ENCODE results near the gene SUMO4. TPM values are rescaled to one million over a fixed set of nuclear protein-coding genes. Genes with fewer than 3 reads are reported as not detected.

SUMO4 gene
- polyA plus RNA-seq, 1 donor, result 0.52 TPM

DNA sequence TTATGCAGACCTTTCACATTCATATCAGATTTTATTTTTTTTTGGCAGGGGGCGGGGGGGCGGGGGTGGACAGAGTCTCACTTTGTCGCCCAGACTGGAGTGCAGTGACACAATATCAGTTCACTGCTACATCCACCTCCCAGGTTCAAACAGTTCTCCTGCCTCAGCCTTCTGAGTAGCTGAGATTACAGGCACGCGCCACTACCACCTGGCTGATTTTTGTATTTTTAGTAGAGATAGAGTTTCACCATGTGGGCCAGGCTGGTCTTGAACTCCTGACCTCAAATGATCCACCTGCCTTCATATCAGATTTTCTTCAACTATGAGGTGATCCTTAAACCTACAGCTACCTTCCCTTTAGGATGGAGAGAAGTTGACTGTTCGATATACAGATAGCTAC lies 8.0 kb upstream of the SUMO4 start:
- no peak for DNase-seq

DNA sequence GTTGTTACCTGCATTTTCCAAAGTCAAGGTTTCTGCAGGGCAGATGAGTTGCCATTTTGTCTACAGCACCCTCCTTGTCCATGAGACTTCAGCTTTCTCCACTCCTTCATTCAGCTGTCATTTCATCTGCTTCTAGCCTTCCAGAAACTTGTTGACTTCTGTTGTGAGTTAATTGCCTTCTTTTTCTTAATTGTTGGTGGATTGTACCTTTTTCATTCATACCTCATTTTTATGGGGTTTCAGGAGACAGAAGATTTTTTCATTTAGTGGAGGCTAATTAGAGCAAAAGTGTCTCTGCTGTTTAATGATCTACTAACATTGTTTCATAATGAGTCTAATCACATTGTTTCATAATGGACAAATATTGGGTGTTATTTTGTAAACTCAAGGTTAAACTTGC lies 7.5 kb upstream of the SUMO4 start:
- no peak for DNase-seq

DNA sequence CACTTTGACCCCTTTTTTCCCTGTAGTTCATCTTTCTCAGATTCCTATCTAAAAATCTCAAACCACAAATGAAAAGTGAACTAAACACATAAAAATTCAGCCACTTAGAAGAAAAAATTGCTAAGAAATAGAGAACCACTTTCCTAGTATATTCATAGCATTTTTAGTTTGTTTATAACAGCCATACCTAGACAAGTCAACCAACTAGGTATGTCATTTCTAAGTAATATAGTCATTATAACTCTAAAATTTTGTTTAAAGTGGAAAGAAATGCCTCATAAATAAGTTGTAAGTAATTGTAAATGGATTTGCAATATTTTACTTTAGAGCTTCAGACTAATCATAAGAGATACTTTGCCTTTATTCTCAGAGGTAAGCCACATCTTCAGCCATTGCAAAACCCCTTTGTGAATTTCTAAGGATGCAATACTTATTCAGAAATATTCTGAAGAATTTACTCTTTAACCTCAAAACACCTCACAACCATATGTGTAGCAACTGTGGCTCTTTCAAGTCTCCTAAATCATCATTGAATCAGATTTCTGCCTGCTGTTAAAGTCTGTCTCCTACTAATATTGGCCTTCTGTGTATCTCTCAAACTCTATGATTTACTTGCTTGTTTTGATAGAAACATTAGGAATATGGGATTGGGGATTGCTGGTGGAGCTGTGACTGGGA lies 6.9 kb upstream of the SUMO4 start:
- DNase-seq, result no peak

DNA sequence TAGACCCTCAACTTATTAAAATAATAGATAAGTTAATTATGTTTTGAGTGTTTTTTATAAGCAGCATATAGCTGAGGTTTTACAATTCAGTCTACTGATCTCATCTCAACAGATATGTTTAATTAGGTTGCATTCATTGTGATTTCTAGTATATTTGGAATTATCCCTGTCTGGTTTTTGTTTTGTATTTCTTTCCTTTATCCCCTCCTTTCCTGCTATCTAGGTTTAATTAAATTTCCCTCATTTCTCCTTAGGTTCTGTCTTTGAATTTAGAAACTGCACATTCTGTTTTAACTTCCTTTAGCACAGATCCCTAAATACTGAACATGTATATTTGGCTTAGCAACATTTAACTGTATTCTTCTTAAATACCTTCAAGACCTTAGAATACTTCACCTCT lies 4.9 kb upstream of the SUMO4 start:
- DNase-seq, result no peak

DNA sequence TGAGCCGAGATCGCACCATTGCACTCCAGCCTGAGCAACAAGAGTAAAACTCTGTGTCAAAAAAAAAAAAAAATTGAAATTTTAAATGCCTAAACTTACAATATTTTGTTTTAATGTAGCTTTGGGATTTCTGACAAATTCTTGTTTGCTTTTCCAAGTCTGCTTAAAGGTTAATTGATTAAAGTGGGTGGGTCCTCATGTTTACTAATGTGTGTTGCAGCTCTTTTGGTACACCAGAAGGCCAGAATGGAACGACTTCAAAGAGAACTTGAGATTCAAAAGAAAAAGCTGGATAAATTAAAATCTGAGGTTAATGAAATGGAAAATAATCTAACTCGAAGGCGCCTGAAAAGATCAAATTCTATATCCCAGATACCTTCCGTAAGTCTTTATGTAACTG lies 2.7 kb upstream of the SUMO4 start:
- DNase-seq, result no peak

DNA sequence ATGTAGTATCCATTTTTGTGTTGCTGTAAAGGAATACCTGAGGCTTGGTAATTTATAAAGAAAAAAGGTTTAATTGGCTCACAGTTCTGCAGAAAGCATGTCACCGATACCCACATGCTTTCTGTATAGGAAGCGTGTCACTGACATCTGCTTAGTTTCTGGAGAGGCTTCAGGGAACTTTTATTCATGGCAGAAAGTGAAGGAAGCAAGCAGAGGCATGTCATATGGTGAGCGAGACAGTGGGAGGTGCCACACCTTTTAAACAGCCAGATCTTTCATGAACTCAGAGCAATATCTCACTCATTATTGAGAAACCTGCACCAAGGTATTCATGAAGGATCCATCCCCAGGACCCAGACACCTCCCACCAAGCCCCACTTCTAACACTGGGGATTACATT lies 3.5 kb downstream of the SUMO4 start:
- no peak for DNase-seq

DNA sequence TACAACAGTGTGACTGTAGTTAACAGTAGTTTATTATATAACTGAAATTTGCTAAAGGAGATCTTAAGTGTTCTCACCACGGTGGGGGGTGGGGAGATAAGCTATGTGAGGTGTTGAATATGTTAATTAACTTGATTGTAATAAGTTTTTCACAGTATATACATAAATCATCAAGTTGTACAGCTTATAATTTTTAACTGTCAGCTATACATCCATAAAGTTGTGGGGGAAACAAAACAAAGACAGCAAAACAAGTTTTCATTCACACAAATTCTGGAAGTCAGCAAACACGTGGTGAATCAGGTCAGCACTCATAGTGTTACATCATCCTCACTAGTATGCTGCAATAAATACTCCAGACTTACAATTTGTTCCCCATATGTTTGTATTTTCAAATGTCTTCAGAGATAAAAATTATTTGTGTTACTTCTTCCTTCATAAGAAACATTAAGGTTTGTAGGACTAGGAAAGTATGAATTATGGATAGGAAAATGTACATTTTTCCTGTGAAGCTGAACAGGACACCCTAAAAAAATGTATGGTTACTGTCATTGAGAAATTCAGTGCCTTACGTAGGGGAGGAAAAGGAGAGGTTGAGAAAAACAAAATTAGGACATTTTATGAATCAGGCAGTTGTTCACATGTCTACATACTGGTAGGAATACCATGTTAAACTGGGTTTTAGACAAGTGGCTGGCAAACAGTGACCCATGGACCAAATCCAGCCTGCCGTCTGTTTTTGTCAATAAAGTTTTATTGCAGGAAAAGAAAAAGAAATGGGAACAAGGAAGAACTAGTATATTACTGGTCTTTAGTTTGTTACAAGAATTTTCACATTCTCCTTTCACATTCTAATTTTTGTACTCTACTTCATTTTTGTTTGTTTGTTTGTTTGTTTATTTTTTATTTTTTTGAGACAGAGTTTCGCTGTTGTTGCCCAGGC lies 6.0 kb downstream of the SUMO4 start:
- no peak for DNase-seq

DNA sequence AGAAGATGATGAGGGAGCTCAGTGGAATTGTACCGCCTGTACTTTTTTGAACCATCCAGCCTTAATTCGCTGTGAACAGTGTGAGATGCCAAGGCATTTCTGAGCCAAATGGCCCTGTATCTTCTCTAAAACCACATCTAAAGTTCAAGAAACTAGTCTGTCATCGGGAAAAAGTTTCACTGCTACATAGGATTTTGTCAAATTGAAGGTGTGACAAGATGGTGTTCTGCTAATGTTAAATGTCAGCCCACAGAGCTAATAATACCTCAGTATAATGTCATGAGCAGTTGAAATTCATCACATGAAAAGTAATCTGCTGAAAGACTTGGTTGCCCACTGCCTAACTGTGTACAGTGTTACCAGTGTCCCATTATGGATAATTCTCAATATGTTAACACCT lies 9.6 kb downstream of the SUMO4 start:
- DNase-seq, result no peak

DNA sequence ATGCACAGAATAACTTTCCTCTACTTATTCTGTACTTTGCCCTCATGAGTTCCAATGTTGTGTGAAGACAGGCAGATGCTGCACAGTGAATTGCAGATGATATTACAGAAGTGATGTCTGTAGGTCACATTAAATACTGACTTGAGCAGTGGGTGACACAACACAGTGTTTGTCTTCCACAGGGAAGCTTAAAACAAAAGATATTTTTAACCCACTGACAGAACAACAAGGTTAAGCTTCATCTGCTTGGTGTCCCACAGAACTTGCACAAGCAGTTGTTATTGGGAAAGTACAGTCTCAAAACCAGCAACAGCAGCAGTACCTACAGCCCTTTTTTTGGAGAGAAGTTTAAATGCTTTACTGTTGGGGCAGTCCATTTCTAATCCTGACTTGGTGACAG lies 10.5 kb downstream of the SUMO4 start:
- no peak for DNase-seq

DNA sequence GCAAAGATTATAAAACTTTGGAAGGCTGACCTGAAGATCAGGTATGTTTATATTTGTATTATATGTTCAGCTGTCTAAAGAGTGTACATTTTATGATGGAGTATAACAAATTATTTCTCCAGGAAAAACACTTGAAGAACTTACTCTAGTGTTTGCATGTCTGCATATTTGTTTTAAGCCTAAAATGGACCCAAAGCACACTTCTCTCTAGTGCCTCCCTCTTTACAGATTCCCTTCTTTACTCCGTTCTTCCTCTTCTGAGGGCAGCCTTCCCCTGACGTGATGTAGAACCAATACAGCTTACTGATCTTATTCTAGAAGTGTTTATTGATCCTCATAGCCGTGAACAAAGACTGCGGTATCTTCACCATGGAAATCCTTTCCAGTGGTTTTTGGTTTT lies 13.9 kb downstream of the SUMO4 start:
- DNase-seq, result no peak

DNA sequence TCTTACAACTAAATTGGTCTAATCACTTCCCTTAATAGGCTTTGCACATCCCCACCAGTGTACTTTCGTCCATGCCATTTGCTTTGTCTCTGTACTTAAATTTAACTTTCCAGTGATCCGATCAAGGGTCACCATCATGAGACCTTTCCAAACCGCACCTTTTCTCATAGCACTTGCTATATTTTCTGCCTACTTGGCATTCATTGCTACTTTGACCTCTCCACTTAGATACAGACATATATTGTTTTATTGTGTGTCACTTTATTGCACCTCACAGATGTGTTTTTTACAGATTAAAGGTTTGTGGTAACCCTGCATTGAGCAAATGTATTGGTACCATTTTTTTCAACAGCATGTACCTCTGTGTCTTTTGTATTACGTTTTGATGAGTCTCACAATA lies 14.8 kb downstream of the SUMO4 start:
- no peak for DNase-seq

DNA sequence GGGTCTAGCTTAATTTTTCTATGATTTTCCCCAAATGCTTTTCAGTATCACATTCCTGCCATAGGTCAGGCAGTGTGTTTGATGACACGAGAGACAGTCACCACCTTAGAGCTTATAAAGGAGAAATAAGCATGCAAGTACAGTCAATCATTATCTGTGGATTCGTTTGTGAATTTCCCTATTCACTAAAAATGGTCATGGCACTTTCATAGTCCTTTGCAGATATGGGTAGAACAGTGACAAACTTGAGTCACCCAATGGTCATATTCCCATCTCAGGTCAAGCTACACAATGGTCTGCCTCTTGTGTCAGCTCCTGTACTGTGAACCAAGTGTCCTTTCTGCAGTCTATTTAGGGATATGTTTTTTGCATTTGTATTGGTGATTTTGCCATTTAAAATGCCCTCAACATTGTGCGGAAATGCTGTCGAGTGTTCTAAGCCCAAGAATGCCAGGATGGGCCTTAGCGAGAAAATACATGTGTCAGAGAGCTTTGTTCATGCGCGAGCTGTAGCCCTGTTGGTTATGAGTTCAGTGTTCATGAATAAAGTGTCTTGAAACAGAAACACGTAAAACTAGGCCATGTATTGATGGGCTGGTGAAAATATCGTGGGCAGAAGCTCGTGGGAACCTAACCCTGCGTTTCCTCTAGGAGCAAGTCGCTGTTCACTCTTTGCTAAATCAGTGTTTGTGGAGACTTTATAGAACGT lies 19.8 kb downstream of the SUMO4 start:
- DNase-seq, result no peak

DNA sequence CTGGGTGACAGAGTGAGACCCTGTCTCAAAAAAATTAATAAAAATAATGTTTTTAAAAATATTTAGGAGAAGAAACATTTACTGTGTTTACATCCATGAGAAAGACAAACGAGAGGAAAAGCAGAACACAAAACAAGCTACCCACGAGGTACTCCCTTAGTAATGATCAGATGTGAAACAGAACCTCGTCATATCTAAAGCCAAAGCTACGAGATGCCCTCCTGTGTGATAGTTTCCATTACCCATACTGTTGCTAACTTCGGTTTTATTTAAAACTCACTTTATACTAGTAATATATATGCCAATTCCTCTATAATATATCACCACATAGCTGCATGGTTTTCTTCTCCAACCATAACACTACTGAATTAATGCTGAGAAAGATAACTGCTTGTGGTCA lies 21.1 kb downstream of the SUMO4 start:
- DNase-seq, result no peak

DNA sequence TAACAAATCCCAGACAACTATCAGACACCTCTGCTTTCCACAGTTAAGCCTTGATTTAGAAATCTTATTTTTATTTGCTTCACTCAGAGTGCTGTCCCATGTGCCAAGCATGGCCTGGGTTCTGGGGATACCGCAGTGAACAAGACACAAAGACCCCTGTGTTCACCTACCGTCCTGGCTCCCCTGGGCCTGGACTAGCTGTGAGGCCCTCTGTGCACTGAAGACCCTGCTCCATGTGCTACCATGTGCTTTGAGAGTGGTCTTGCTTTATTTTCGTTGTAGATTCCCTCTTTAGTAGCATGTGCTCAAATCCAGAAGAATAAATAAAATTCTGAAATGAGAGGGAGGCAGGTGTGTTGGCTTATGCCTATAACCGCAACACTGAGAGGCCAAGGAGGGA lies 22.5 kb downstream of the SUMO4 start:
- no peak for DNase-seq

DNA sequence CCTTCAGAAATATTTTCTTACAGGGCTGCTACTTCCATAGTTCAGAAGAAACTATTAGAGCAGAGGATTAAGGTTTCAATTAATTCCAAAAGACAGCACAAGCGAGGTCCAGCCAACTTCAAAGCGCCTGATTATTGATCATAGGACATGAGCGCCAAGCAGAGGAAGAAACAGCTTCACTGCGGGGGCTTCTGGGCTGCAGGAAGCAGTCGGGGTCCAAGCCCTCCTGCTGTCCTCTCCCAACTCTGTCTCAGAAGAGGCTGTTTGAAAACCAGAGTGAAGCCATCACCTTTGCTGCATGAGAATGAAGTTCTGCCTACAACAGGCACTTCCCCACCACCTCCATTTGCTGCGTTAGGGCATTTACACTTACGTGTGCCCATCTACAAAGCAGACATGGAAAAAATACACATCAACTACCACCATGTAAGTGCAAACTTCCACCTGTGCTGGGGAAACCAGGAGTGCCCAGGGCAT lies 23.9 kb downstream of the SUMO4 start:
- no peak for DNase-seq

DNA sequence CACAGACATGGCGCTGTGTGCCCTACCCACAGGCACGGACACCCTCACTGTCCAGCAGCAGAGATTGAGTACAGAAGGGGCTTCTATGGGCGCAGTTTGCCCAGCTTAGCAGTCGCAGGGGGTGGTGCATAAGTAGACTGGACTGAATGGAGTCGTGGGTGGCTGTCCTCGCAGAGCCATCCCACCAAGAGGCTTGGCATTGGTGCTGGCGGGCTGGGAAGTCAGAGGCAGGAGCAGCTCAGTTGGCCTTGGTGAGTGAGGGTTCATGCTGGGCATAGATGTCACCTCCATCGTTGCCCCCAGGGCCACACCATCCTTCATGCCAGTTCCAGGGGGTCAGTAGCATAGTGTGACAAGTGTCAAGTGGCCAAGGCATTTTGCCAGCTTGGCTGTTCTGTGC lies 25.2 kb downstream of the SUMO4 start:
- DNase-seq, result no peak

DNA sequence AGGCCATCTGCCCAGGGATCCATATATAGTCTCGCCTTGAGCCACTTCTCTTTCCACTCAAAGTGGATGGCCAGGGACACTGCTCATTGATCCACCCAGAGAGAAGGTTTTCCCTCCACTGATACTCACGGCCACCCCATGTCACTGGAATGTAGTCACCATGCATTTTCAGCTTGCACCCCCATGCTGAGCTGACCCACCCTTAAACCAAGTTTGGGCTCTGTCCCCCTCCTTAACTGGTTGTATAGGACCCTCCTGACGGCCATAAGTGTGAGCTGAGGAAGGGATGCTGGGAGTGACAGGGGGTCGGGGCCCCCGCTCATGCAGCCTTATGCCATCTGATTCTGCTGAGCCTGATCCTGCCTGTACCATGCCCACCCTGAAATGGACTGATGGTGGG lies 25.7 kb downstream of the SUMO4 start:
- DNase-seq, result no peak

DNA sequence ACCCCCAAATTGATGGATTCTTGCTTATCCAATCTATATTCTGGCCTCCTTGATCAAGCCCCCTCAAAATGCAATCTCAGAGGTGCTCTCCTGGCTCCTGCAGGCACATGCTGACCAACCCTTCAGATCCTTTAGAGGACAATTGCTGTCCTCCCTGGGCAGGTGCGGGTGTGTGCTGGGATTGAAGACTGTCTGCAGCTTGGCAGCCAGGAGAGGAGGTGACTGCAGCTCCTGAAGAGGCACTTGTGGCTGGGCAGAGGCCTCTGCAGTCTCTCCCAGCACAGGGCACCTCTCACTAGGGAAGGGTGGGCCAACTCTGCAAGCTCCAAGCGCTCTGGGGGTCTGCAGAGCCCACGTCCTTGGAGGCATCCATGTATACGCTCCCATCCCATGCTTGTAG lies 28.5 kb downstream of the SUMO4 start:
- DNase-seq, result no peak

DNA sequence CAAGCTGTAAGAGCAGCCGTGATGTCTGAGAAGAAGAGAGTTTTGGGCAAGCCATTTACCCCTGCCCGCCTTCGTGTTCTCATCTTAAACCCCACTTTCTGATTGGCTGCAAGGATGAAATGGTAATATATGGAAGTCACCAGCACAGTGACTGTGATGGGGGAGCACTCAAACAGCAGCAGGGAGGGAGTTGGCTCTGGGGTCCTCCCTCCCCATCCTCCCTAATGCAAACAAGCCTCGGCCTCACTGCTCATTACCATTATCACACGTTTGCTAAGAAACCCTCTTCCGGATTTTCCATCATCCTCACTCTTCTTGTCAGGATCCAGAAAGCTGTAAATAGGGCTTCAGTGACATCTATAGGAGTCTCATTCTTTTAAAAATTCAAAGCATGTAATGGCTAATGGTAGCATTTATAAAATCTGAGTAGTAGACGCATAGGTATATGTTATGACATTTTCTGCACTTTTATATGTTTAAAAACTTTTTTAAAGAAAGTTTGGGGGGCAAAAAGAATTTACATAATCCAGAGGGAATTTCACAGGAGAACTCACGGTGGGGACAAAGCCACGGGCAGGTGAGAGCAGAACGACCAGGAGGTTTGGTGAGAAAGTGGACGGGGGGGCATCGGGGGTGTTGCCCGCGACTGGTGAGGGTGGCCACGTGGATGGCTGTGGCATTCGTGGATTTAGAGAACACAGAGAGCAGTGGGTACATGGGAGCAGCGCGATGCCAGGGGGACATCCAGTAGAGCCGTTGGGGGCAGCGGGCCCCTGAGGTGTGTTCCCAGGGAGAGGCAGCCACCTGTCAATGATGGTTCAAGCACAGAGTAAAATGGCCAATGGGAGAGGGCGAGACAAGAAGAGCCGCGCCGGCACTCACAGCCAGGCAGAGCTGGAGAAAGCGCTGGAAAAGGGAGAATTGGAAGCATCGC lies 29.6 kb downstream of the SUMO4 start:
- DNase-seq, result no peak

DNA sequence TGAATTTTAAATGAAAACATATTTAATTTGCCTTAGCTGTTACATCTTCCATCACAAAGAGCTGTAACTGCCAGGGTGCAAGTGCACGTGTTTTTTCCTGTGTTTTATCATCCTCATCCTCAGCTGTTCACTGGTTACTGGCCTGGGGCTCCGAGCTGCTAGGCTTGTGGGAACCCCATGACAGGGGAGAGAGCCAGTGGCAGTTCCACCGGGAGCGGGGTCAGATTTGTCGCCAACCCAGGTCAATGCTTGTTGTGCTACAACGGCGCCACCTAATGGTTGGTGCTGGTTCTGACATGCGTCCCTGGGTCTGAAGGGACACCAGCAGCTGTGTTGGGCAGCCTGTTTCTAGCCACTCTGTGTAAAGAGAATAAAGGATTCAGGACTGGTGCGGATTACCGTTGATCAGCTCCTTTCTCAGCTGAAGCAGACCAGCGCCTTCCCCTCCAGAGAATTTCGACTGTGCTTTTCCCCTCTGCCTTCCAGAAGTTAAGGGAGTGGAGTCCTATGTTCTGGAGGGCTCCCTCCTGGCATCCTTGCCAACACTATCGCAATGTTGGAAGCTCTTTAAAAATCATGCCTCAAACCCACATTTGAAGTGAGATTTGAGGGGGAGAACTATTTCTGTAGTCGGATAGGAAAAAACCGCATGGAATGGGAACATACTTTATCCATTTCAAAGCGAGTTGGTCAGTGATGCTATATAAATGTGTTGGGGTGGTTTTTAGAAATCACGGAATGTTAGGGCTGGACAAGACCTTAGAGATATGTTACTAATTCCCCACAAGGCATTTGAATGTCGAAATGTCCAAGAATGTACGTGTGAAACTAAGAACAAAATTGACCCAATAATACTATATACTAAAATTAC lies 32.1 kb downstream of the SUMO4 start:
- DNase-seq, result peak; percentile 85

DNA sequence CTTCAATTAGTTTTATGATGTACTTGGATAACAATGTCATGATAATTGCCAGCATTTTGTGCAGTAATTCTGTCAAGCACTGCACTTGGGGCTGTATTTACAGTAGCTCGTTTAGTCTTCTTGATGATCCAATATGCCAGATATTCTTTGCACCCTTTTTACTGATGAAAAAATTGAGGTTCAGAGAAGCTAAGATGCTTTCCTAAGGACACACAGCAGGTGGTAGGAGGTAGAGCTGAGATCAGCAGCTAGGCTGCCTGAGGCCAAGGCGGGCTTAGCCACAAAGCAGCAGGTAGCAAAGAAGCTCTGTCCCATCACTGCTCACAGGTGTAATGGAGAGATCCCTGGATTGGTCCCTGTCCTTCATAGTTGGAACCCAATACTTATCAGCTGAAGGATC lies 33.3 kb downstream of the SUMO4 start:
- no peak for DNase-seq

Data from hindlimb muscle (tissue), 1 donor.